Epidermal melanocyte (primary cell): ENCODE measurements around the gene C6orf136.
"Not testable (repeated sequence)": the region's sequence is repeated elsewhere in the genome, so short reads cannot be mapped to it uniquely, and the experiment has no call there.

Source experiments
- DNase-seq: peaks from one replicate; pipeline ENCODE4 v3.0.0; 2011; ENCODE audit warnings: low spot score; ENCODE audit not compliant: insufficient read length

Gene C6orf136

GRCh38 chr6:30656513-30656912 is 9.6 kb downstream of the C6orf136 start:
- DNase-seq = no peak

DNA sequence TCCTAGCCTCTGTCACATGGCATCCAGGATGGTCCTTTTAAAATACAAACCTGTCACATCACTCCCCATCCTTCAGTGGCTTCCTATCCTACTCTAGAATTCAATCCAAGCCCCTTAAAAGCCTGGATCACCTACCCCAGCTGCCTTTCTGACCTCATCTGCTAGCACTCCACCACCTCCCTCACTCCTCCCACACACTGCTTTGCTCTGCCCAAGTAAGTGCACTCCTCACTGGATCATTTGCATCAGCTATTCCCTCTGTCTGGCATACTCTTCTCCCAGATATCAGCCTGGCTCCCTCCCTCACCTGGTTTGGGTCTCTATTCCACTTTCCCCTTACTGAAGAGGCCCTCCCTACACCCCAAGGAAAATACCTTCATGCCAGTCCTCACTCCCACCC is 10.5 kb downstream of the C6orf136 start:
- no peak for DNase-seq

GRCh38 chr6:30657922-30658321 is 11.0 kb downstream of the C6orf136 start:
- DNase-seq = not testable (repeated sequence)

DNA sequence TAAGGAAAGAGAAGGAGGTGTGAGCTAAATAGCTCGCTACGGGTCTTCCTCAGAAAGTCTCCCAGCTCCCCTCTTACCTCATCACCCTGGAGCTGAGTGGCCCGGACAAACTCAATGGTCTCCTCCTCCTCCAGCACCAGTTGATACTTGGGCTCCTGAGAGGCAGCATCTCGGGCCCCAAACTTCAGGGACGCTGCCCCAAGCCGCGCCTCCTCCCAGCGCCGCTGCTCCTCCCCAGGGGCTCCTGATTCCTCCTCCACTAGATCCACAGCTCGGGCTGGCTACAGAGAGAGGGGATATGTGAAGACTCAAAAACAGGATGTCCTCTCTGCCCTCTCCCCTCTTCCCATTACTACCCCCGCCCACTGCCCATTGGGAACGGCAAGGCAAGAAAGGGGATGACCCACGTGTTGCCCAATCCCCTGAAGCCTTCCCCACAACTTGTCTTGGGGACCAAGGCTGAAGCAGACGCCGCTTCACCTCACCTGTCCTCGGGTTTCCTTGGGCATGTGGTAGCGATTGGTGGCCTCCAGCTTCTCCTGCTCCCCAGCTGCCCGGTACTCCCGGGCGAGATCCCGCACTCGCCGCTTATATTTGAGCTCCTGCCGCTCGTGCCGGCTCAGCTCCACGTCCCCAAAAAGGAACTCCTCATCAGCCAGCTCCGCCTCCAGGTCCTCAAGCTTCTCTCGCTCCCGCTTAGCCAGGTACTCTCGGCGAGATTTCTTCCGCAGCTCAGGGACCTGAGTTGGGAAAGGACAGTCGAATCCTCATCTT is 18.2 kb downstream of the C6orf136 start:
- DNase-seq = no peak

GRCh38 chr6:30666300-30666699 is 19.4 kb downstream of the C6orf136 start:
- DNase-seq = not testable (repeated sequence)

DNA sequence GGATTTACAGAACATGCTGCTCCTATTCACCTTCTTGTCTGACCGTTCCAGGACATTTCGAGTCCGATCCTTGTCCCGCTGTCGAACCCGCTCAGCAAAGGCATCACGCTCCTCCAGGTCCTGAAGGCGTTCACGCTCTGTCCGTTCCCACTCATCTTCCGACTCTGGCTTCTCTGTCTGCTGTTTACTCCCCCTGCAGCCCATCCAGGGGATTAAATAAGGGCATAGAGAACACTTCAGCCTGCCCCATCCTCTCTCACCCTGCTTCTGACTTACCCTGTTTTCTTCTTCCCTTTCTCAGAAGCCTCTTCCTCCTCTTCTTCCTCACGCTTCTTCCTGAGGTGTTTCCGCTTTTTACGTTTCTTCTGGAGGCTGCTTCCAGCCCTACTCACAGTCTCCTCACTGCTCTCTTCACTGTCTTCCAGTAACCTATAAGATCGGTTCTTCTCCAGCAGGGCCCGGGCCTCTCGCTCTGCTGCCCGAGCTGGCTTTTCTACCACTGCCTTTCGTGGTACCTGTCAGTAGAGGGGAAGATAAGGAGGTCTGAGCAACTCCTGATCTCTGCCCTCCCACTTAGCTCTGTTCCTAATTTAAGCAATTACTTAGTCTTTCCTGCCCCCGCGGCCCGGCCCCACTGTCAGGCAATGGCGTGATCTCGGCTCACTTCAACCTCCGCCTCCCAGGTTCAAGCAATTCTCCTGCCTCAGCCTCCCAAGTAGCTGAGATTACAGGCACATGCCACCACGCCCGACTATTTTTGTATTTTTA is 24.0 kb downstream of the C6orf136 start:
- no peak for DNase-seq

- peak; percentile 96 for DNase-seq
Observed at GRCh38 chr6:30672445-30673253, 25.7 kb downstream of the C6orf136 start, which contains the start of gene DHX16. Gene DHX16, minus strand, starts transcription at chr6:30673006. Its CDS starts 165 bp downstream, at chr6:30672841.

DNA sequence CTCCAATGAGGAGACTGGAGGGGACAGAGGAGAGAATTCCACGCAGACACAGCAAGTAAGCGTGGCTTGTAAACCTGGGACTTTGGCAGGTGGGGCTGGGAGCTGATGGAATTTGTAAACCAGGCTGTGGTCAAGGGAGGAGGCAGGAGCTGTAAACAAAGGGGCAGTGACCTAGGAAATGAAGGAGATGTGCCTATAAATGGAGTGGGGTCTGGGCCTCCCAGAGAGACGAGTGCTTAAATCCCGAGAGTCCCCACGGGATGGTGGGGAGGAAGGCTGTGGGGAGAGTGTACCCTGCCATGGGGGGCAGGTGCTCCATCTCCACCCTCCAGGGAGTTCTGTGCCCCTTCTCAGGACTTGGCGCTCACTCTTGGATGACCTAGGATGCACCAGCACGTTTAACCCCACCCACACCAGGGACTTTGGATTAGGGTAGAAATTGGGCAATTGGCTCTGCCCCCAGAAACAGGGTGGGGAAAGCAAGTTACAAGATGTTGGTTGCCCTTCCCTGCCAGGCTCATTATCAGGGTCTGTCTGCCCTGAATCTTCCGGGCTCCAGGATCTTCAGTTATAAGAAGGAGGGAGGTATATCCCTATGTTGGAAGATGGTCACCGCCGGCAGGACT is 29.8 kb downstream of the C6orf136 start:
- no peak for DNase-seq

DNA sequence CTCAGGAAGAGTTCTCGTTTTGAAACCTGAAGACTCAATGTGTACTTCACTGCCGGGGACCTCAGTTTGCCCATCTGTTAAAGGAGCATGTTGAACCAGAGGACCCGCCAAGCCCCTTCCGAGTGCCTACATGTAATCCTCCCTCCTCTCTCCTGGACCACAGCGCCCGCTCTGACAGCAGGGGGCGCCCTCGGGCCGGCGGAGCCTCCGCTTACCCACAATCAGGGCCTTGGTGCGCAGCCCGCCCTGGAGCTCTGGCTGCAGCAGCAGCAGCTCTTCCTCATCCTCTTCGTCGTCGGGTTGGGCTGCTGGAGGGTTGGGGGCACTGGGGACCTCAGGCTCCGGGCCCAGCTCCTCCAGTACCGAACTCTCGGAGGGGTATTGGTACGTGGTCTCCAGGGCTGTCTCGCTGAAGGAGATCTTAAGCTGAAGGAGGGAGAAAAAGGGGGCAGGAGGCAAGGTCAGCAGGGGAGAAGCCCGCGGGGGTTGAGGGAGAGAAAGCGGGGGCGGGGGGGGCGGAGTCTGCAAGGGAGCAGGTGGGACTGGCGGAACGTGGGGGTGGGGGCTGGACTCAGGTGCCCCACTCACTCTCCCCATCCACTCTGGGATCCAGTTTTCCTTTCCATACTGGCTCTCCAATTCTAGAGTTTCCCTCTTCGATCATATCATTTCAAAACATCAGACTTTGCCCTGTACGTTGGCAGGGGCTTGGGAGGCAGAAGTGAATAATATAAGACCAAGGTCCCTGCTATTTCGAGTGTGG is 32.2 kb downstream of the C6orf136 start:
- peak; percentile 66 for DNase-seq

DNA sequence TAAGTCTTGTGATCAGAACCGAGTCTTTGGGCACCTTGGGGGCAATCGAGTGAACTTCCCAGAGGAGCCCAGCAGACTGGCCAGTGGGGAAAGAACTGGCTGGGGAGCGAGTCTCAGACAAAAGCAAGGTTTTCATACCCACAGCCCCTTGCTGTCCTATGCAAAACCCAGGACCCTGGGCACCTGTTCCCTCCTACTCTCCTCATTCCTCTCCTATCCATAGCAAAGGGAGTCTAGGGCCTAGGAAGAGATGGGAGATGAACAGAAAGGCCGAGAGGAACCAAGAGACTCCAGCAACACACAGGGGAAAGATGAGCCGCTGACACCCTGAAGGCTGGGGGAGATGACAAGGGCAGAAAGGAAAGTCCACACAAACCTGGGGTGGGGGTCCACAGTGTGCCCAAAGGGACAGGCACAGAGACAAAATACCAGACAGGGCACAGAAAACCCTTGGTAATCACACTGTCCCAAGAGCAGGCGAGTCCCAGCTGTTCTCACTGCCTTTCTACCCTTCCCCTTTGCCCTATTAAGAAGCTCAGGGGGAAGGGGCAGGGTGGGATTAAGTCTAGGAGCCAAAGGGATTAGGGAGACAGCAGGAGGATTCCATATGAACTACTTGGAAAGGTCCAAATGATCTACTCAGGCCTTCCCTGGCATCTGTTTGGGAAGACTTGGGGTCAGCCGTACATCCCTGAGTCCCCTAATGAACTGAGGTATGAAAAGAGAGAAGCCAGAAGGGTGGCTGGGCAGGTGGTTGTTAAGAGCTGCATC is 33.0 kb downstream of the C6orf136 start:
- DNase-seq = no peak

DNA sequence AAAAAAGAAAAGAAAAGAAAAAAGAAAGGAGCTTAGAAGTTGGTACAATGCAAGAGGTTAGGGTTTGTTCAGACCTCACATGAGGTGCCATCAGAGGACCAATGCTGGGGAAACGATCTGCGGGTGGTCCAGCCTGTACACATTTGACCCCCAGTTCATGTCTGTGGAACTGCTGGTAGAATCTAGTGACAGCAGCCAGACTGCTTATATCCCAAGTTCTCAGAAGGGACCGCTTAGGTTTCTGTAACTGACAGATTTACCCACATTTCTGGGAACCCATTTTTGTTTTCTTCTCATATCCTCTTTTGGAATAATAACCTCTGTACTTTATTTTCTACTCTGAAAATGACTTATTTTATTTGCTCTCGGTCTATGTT is 34.8 kb downstream of the C6orf136 start:
- no peak for DNase-seq

DNA sequence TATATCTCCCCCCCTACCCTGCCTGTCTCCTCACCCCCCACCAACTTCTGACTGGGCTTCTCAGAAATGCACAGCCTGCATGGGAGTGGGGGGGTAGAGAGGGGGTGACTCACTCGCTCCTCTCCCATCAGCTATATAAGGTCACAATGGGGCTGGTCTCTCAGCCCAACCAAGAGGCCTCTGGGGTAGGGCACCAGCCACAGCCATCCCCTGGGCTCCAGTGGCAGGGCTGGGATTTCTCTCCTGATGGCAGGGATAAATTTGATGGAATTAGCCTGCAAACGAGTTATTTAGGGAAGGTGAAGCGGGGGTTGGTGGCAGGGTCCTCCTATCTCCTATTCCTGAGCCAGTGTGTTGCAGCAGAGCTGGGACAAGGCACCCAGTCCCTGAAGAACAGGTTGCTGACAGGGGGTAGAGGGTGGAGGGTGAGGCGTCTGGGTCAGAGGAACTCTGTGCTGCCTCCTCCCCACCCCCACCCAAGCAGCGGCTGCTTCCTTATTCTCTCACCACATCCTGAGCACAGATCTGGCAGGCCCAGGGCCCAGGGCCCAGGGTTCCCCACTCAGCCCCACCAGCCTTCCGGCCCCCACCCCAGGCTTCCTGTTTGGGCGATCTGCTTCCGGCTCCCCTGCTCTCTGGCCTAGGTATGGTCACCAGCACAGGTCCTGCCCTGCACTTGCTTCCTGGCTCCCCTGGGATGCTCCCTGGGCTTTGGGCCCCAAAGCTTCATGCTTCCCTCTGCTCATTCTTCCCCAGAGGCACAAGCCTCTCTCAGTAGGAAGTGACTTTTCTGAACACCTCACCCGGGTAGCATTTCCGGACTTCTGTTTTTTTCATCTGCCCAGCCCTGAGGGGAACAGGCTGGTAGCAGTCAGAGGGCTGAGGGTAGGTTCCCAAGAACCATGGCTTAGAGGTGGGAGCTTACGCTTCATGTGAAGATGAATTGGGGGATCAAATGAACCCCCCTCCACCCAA is 35.5 kb downstream of the C6orf136 start:
- peak; percentile 74 for DNase-seq

- DNase-seq = no peak
Observed at GRCh38 chr6:30683183-30683979, 36.4 kb downstream of the C6orf136 start.

DNA sequence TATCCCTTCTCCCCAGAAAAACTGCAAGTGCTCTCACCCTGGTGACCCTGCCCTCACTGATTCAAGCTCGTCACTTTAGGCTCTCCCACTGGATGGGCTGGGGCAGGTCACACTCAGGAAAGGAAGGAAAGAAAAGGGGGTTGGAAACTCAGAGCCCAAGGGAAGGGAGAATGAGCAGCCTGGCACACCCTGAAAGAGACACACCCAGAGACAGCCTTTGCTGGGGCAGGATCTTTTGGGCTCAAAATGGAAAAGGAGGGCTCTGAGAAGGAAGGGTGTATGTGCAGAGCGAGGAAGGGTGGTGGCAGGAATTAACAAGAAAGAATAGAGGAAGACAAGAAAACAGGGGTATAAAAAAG is 37.0 kb downstream of the C6orf136 start:
- DNase-seq = no peak

DNA sequence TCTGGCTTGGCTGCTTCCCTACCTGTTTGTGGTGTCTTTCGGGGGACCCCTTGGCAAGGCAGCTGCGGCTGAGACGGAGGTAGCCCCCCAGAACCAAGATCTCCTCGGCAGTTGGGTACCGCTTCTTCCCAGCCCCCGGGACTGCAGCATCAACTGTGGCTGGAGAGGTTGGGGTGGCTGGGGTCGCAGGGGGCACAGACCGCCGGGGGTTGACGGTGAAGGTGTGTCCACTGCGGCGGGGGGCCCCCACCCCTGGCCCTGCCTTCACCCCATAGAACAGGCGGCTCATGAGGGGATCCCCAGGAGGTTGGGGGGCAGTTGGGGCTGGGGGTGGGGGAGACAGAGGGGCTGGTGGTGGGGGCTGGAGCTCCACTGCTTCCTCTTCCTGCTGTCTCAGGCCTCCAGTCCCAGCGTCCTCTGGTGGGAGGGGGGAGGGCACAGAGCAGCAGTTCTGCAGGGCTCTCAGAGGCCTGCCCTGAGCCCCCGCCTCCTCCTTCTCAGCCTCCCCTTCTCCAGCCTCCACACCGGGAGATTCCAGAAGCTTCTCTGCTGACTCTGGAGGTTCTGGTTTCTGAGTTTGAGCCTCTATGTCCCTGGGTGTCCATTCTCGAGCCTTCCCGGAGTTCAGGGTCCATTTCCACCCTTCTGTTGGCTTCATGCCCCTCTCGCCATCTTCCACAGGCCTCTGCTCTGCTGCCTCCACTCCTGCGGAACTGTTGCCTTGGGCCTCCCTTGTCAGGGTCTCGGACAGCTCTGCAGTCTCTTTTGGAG is 37.6 kb downstream of the C6orf136 start:
- no peak for DNase-seq

- no peak for DNase-seq
Observed at GRCh38 chr6:30685157-30686008, 38.5 kb downstream of the C6orf136 start.
